SHP77 treated with DMSO at 0.1 percent for 48 hours (cell line): ENCODE results near the gene LEF1.
"Not testable (repeated sequence)": the region's sequence is repeated elsewhere in the genome, so short reads cannot be mapped to it uniquely, and the experiment has no call there.

Source experiments
- DNase-seq: peaks from one replicate; lab custom pipeline; 2025; lab: John Stamatoyannopoulos, UW

The LEF1 gene

GRCh38 chr4:108060164-108060563 is 108.6 kb downstream of the LEF1 start:
- no peak for DNase-seq

DNA sequence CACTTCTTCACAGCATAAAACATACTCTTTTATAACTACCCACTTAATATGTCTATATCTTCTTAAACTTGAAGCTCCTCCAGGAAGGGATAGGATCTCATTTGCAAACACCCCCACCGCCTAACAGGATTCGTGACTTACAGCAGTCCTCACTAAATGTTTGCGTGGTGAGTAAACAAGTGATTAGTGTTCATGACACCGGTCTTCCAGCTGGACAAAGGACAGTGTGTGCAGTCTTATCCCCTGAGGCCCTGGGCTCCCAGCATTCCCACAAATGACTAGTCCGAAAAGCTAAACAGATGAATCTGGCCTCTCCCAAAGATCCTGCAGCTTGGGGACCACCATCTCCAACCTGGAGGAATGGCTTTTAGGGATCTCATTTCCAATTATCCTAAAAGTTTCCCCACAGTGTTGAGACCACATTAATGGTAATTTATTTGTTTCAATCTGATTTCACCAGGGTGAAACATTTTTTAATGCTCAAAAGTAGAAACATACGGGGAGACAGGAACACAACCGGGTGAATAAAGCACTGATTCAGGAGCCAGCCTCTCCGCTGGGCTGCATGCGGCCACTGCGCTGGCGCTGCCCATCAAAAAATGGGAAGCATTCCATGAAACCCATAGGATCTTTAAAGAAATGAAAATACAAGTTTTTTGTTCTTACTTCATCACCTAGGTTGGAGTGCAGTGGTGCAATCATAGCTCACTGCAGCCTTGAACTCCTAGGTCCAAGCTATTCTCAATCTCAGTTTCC is 109.9 kb downstream of the LEF1 start:
- DNase-seq, result no peak

DNA sequence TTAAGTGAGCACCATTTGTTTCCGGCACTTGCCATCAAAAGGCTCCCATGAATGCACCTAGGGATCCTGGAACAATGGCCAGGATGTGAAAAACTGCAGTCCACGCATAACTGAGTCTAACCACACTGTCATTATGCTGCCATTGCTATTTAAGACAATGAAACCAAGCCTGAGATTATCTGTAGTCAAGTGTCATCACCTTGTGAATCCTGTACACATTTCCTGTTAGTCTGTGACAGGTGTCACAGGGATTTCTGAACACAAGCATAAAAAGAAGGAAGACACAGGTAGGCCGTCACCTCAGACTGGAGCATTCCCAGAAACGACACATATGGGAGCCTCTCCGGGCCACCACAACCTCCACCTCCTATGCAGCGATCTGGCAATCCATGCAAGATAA is 112.3 kb downstream of the LEF1 start:
- no peak for DNase-seq

DNA sequence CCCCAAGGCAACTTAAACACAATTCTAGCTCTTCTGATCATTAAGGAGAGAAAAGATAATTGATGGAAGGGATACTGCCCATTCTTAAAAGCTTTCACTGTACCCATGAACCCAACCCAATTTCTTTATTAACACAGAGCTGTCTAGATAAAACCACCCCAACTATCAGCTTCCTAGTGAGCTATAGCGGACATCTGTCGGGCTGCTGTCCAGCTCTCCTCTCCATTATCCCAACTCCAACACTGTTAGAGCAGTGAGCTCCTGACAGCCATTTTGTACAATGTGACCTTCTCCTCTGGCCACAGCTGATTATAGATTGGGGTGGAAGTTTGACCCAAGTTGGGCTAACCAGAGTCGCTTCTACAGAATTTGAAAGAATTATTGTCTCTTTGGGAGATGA is 112.9 kb downstream of the LEF1 start:
- DNase-seq, result no peak

GRCh38 chr4:108054025-108054638 is 114.6 kb downstream of the LEF1 start:
- DNase-seq, result no peak

DNA sequence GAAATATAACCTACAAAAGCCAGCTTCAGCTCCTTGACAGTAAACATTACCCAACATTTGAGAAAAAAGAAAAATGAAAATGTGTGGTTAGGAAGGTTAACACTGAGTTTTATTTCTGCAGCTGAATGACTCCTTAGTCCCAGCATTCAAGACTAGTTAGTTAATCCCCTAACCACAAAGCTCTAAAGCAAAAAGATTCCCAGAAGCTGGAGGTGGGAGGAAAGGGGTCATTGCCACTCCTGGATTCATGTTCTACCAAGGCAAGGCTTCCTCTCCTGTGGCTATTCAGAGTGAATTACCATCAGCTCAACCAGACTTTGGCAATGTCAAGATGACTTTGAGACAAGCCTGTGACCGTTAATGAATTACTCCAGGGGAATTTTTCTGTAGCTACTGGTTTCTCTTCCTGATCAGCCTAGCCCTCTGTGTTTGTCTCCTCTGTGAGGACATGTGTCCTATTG is 115.5 kb downstream of the LEF1 start:
- no peak for DNase-seq

DNA sequence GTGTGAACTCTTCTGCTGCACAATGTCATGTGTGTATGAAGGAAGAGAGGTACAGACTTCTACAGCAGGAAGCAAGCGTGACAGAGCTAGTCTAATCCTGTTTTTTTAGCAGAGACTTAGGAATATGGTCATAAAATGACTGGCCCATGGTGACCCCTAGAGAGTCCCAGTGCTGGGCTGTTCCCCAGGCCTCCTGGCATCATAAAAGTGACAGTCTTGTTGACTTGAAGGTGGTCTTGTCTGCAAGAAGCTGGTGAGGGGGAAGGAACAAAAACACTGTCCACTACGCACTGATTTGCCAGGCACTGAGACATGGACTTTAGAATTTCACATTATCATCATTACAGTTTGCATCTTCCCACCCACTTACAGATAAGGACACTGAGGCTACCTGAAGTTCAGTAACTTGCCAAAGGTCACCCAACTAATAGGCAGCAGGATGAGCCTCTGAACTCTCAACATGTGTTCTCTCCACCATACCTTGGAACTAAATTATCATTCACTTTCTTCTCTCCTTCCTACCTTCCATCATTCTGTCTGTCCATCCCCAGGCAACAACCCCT is 116.1 kb downstream of the LEF1 start:
- DNase-seq, result no peak

- DNase-seq, result no peak
These were observed 117.4 kb downstream of the LEF1 start for GRCh38 chr4:108051343-108051742.

DNA sequence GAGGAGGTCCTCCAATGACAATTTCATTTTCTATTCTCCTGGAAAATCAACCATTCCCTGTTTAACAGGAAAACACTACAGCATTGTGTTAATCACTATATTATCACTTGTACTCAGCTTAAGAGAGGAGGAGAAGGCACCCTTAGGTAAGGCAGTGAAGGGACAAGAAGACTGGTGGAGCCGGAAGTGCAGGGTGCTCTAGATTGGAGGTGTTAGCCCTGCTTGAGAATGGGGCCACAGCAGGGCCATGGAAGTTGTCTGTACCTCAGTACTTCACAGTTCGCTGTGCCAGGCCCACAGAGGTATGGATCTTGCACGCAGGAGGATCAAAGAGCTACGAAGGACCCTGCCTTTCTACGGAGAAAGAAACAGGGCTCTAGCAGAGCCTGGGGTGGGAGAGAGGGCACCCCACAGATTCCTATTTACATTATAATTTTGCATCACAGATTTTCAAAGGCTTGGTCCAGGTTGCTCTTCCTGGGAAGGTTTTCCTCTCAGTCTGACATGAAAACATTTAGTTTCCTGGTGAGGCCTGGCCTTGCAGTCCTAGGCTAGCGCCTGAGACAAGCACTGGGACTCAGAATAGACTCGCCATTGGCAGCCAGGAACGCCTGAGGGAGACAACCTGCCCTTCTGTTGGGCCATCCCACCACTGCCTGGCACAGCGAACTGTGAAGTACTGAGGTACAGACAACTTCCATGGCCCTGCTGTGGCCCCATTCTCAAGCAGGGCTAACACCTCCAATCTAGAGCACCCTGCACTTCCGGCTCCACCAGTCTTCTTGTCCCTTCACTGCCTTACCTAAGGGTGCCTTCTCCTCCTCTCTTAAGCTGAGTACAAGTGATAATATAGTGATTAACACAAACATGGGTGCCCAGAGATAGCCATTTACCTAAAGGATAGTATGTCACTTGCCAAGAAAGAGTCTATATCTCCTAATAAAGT is 118.3 kb downstream of the LEF1 start:
- not testable (repeated sequence) for DNase-seq

- no peak for DNase-seq
These were observed 119.3 kb downstream of the LEF1 start for GRCh38 chr4:108049406-108049805.

DNA sequence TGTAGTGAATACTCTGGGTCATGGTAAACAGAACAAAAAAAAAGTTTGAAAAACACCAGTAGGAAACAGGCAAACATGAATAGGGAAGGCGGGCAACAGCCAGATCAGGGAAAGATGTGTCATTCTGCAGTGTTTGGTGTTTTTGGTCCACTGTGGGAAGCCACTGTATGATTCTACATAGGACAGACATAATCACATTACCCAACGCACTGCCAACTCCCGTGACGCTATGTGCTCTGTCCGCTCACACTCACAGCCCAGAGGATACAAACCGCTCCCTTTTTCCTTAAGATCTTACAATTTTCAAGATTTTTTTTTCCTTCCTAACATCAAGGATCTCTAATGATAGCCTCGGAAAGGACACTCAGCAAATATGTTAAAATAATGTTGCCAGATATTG is 119.7 kb downstream of the LEF1 start:
- no peak for DNase-seq

DNA sequence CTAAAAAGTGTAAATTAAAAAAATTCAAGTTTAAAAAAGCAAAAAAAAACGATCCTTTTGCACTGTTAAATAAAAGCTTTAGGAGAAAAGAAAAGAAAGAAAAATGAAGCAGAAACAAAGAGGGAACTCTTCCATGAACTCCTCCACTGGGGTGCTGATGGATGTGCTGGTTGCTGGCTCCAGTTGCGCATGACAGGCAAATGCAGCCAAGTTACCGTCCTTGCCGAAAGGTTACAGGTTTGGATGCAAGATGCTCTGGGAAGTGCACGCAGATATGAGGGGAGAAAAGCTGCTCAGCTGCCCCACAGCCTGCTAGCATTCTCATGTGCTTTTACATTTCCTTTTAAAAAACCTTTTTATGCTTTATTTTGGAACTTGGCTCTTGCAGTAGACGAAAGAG is 120.6 kb downstream of the LEF1 start:
- DNase-seq, result no peak

GRCh38 chr4:108047199-108047598 is 121.5 kb downstream of the LEF1 start:
- no peak for DNase-seq

DNA sequence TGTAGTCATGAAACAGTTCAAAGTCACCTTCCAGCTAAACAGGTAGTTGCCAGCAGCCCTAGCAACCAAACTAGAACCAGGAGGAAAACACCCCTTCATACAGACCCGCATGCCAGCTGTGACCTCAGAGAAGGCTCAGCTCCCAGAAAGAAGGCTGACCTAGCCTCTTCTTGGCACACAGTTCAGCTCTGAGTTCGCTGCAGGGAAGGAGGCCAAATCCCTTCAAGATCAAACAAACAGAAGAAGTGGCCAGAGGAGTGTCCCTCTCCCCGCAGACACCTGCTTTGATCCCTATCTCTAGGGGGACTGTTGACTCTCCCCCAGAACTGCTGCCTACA is 123.1 kb downstream of the LEF1 start:
- no peak for DNase-seq

GRCh38 chr4:108044951-108045686 is 123.6 kb downstream of the LEF1 start:
- DNase-seq, result no peak

- no peak for DNase-seq
These were observed 125.2 kb downstream of the LEF1 start for GRCh38 chr4:108043526-108043925.

DNA sequence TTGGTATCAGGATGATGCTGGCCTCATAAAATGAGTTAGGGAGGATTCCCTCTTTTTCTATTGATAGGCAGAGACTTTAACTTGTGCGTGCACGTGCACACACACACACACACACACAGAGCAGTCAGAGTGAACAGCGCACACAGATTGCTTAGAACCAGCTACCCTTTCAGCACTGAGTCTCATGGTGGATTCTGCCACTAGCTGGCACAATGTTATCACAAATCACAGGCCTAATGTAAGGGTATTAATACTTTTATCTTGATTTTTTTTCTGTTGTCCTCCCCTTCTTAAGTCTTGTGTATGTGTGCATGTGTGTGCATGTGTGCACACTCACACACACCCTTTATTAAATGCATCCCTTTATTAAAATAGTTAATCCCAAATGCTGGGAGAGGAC is 125.8 kb downstream of the LEF1 start:
- no peak for DNase-seq

DNA sequence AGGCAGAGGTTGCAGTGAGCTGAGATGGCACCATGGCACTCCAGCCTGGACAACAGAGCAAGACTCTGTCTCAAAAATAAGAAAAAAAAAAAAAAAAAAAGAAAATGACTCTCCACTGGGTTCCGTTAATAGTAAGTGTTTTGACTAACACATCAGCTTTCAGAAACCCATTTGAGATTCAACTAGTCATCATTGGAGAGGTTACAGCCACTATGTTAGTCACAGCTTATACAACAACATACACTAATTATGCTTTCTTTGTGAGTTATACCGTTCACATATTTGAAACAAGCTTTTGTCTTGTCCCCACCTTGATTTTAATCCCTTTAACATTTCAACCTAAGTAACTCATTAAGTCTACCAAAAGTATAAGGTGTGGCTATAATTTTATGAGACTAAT is 130.8 kb downstream of the LEF1 start:
- no peak for DNase-seq

DNA sequence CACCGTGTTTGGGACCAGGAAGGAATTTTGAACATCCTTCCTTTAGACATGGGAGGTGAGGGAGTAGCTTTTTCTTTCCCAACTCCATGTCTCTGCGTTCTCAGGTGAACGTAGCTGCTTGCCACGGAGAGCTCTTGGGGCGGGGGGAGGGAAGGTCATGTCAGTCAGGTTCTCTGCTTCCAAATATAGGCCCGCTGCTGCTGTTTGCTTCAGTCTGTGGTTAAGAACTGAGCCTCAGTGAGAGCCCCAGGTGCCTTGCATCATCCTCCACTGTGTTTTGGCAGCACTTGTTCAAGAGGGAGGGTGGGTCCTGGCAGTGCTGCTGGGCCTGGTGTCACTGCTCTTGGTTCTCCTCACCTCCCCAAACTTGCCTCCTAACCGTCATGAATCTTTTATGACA is 132.5 kb downstream of the LEF1 start:
- DNase-seq, result no peak

GRCh38 chr4:108035691-108036090 is 133.0 kb downstream of the LEF1 start:
- no peak for DNase-seq

- DNase-seq, result no peak
These were observed 134.2 kb downstream of the LEF1 start for GRCh38 chr4:108034565-108034964.

DNA sequence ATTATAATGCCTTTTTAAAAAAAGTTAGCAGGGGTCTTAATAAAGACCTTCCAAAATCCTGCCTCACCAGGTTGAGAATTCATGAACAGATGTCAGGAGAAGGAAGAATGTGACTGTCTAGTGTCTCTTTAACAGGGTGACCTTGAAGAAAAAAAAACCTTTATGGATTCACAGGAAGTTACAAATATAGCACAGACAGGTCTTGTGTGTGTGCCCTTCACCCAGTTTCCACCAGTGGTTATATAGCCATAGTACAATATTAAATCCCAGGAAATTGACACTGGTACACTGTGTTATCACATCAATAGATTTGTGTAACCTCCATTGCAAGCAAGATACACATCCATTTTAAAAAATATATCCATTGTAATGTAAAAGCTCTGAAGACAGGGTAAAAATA is 135.4 kb downstream of the LEF1 start:
- DNase-seq, result no peak
